Type B pancreatic cell (in vitro differentiated cells): ENCODE results near the gene CDK14. TPM values are rescaled to one million over a fixed set of nuclear protein-coding genes. Genes with fewer than 3 reads are reported as not detected.

Experiments used
- DNase-seq: peaks from one replicate; pipeline ENCODE4 v3.0.0; 2021; ENCODE audit warnings: mixed read lengths; ENCODE audit not compliant: unreplicated experiment; ENCODE audit errors: extremely low spot score
- H3K27ac Mint-ChIP-seq: 2 replicates; pipeline ENCODE4 v1.8.0; 2021; ENCODE audit warnings: mild to moderate bottlenecking, mixed read lengths
- H3K27me3 Mint-ChIP-seq: 2 replicates; pipeline ENCODE4 v1.8.0; 2021; ENCODE audit warnings: mixed read lengths
- H3K36me3 Mint-ChIP-seq: 2 replicates; pipeline ENCODE4 v1.8.0; 2021; ENCODE audit warnings: mixed read lengths
- H3K4me1 Mint-ChIP-seq: one replicate; pipeline ENCODE4 v1.8.0; 2021; ENCODE audit warnings: mixed read lengths; ENCODE audit not compliant: unreplicated experiment
- H3K4me3 Mint-ChIP-seq: 2 replicates; pipeline ENCODE4 v1.8.0; 2021; ENCODE audit warnings: mild to moderate bottlenecking, mixed read lengths
- H3K9me3 Mint-ChIP-seq: 2 replicates; pipeline ENCODE4 v1.8.0; 2021; ENCODE audit warnings: mixed read lengths
- total RNA-seq: library from RNA; stranded (reverse); gene quantifications from 2 replicates; pipeline ENCODE4 v1.2.1, GENCODE V29; 2021; ENCODE audit warnings: low replicate concordance
- TF ChIP-seq, protein P1 (sequence below): fragments of 200-600 bp; sonication (generic); conservative IDR thresholded peaks from 2 replicates; pipeline ENCODE4 v1.5.0; 2021; ENCODE audit warnings: antibody characterized with exemption, mild to moderate bottlenecking

Gene CDK14
- total RNA-seq, 1 donor from 2014 or later = 43.5 TPM

DNA sequence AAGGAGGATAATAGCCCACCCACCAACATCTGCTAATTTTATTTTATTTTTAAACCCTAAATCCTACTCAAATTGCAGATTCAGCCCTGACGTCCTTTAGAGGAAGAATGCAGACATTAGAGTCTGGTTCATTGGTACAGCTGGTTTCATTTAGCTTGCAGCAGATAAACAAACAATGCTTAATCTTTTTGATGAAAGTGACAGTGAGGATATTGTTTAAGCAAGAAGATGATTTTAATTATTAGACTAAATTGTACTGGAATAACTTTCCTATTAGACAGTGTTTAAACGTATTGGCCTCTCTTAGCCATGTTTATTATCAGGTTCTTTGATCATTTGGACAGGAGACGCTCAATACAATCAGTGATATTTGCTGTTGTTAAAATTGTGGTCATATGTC, 164.8 kb downstream of the CDK14 start:
- Mint-ChIP-seq H3K4me1 (peaks cover 32% of the 10 kb centered on the region), H3K4me3 (no peak overlapping the region), H3K9me3 (no peaks in the 10 kb centered on the region), H3K36me3 (peaks cover 3% of the 10 kb centered on the region), H3K27me3 (no peaks in the 10 kb centered on the region), H3K27ac (no peak overlapping the region)
- no peak for DNase-seq
- TF ChIP-seq, protein P1, sequence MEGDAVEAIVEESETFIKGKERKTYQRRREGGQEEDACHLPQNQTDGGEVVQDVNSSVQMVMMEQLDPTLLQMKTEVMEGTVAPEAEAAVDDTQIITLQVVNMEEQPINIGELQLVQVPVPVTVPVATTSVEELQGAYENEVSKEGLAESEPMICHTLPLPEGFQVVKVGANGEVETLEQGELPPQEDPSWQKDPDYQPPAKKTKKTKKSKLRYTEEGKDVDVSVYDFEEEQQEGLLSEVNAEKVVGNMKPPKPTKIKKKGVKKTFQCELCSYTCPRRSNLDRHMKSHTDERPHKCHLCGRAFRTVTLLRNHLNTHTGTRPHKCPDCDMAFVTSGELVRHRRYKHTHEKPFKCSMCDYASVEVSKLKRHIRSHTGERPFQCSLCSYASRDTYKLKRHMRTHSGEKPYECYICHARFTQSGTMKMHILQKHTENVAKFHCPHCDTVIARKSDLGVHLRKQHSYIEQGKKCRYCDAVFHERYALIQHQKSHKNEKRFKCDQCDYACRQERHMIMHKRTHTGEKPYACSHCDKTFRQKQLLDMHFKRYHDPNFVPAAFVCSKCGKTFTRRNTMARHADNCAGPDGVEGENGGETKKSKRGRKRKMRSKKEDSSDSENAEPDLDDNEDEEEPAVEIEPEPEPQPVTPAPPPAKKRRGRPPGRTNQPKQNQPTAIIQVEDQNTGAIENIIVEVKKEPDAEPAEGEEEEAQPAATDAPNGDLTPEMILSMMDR = no peak

DNA sequence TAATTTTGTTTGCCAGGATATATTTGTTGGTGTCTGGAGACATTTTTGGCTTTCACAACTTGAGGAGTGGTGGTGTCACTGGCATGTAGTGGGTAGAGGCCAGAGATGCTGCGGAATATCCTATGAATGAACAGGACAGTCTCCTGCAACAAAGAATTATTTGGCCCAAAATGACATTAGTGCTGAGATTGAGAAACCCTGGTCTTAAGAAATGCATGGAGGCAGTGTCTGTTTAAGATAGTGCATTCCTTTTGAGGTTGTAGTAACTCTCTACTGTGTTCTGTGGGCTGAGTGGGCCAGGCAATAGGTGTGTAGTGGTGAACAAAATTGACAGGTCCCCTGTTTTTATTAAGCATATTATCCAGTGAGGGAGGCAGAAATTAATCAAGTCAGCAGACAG, 165.5 kb downstream of the CDK14 start:
- Mint-ChIP-seq H3K4me3 (no peak overlapping the region), H3K27me3 (no peaks in the 10 kb centered on the region), H3K4me1 (peaks cover 37% of the 10 kb centered on the region), H3K36me3 (peaks cover 3% of the 10 kb centered on the region), H3K9me3 (no peaks in the 10 kb centered on the region), H3K27ac (no peak overlapping the region)
- TF ChIP-seq, protein P1 = no peak
- DNase-seq = no peak

DNA sequence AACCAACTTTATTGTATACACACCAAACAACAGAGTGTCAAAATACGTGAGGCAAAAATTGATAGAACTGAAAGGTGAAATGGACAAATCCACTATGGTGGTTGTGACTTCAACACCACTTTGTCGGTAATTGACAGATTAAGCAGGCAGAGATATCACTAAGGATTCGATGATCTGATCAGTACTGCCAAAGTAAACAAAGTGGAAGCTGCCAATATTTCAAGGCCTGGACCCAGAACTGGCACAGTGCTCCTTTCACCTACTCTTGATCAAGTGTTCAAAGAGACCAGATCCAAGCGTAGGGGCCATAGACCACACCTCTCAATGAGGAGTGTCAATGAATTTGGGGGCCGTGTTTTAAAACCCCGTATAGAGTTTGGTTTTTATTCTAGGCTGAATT, 167.0 kb downstream of the CDK14 start:
- Mint-ChIP-seq H3K4me1 (peaks cover 52% of the 10 kb centered on the region), H3K27me3 (no peaks in the 10 kb centered on the region), H3K9me3 (no peaks in the 10 kb centered on the region), H3K36me3 (peaks cover 3% of the 10 kb centered on the region), H3K4me3 (no peak overlapping the region), H3K27ac (no peak overlapping the region)
- TF ChIP-seq, protein P1 = no peak
- DNase-seq = no peak

DNA sequence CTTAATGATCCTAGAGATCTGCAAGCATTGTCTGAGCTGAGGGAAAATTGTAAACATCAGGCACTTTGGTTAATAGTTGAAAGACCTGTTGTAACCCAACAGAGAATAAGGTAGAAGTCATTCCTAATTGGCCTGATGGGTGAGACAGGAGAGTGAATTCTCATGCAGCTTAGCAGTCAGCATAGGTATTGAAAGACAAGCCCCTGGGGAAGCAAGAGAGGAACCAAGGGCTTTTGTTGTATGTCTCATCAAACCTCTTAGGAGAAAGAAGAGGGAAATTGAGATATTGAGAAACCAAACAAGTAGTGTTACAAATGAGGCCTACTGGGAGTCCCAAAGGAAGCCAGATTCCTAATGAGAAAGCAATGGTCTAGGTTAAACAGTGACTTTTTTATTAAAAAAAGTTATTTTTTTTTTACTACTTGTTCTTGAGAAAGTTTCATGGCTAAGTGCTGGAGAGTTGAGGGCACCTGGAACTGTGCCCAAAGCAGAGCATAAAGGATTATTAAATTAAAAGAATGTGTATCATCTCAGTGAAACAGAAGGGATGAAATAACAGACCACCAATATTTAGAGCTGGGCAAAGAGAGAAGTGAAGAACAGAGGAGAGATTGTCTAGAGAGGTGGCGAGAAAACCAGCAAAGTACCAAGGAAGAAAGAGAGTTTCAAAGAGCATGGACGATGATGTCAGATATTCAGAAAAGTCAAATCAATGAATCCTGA, 168.9 kb downstream of the CDK14 start:
- no peak for DNase-seq
- Mint-ChIP-seq H3K9me3 (no peaks in the 10 kb centered on the region), H3K27ac (peak overlapping the region; percentile 55), H3K27me3 (no peaks in the 10 kb centered on the region), H3K4me1 (peaks cover 46% of the 10 kb centered on the region), H3K4me3 (no peak overlapping the region), H3K36me3 (peaks cover 3% of the 10 kb centered on the region)
- TF ChIP-seq, protein P1 = no peak

DNA sequence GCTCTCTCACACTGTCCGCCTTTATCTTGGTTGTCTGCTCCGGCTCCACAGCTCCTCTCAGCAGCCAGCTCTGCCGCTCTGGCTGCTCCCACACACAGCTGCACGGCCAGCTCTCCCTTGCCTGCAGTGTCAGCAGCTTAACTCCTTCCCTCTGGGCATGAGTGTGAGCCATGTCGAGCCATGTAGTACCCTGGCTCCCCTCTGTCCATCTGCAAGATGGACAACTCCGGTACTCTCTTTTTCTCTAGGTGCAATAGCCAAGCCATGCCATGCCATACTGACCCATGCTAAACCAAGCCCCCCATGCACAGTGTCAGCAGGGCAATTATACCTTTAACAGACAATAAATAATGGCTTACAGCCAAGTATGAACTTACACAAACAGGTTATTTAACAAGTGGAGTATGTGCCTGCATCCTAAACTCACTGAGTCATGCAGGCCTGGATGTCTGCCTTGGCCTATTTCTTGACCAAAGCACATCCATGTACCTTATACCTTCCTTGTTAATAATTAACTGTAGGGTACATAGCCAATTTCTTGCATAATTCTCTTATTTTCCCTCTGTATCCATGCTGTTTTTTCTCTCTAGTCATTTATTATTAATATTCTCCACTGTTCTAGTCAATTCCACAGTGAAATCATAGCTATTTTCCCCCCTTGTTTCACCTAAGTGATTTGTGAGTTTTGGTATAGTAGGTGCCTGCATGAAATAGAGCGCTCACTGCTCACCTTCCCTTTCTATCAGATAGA, 170.9 kb downstream of the CDK14 start:
- Mint-ChIP-seq H3K27me3 (no peaks in the 10 kb centered on the region), H3K27ac (peak overlapping the region; percentile 87), H3K4me1 (peaks cover 46% of the 10 kb centered on the region), H3K36me3 (peaks cover 13% of the 10 kb centered on the region), H3K9me3 (no peaks in the 10 kb centered on the region), H3K4me3 (peak overlapping the region; percentile 59)
- TF ChIP-seq, protein P1 = no peak
- DNase-seq = no peak
